SK-N-SH treated with all-trans-retinoic acid at 6 μM for 48 hours (cell line): ENCODE results near the gene FOXA1.

Experiments used
- ATAC-seq: fragments of 200-7000 bp; cut with Tn5 transposase; 3 replicates; pipeline ENCODE4 v1.9.1; 2020; ENCODE audit warnings: mild to moderate bottlenecking, moderate library complexity
- ARNTL ChIP-seq: fragments of 450-650 bp; formaldehyde crosslinking; IDR thresholded peaks from 2 replicates; pipeline ENCODE4 v1.5.0; 2020; ENCODE audit warnings: low read depth, mild to moderate bottlenecking, moderate library complexity, borderline replicate concordance
- BACH2 ChIP-seq: fragments of 250-450 bp; sonication (Bioruptor Pico); IDR thresholded peaks from 2 replicates; pipeline ENCODE4 v1.9.0; 2021; ENCODE audit warnings: mild to moderate bottlenecking, borderline replicate concordance
- CSDC2 ChIP-seq: fragments of 250-450 bp; sonication (Bioruptor Pico); IDR thresholded peaks from 2 replicates; pipeline ENCODE4 v1.5.0; 2020; ENCODE audit warnings: mild to moderate bottlenecking, moderate library complexity
- ESRRG ChIP-seq: fragments of 250-450 bp; sonication (Bioruptor Pico); IDR thresholded peaks from 2 replicates; pipeline ENCODE4 v1.6.1; 2021; ENCODE audit warnings: mild to moderate bottlenecking
- GLIS3 ChIP-seq: fragments of 250-450 bp; sonication (Bioruptor Pico); IDR thresholded peaks from 2 replicates; pipeline ENCODE4 v1.5.0; 2020; ENCODE audit warnings: mild to moderate bottlenecking, moderate library complexity
- ISL1 ChIP-seq: fragments of 250-450 bp; sonication (Bioruptor Pico); IDR thresholded peaks from 2 replicates; pipeline ENCODE4 v2.1.2; 2022; ENCODE audit warnings: mild to moderate bottlenecking, moderate library complexity
- OSR1 ChIP-seq: fragments of 250-450 bp; sonication (Bioruptor Pico); IDR thresholded peaks from 2 replicates; pipeline ENCODE4 v1.8.0; 2022; ENCODE audit warnings: moderate library complexity, mild to moderate bottlenecking, inconsistent platforms
- PATZ1 ChIP-seq: fragments of 250-450 bp; sonication (Bioruptor Pico); IDR thresholded peaks from 2 replicates; pipeline ENCODE4 v1.8.0; 2020; ENCODE audit warnings: mild to moderate bottlenecking, moderate library complexity, borderline replicate concordance
- PPARA ChIP-seq: fragments of 250-450 bp; sonication (Bioruptor Pico); IDR thresholded peaks from 2 replicates; pipeline ENCODE4 v1.5.0; 2020; ENCODE audit warnings: mild to moderate bottlenecking, borderline replicate concordance
- RARB ChIP-seq: fragments of 250-450 bp; sonication (Bioruptor Pico); IDR thresholded peaks from 2 replicates; pipeline ENCODE4 v1.8.0; 2021; ENCODE audit warnings: mild to moderate bottlenecking, moderate library complexity
- SNAI2 ChIP-seq: fragments of 250-450 bp; sonication (Bioruptor Pico); IDR thresholded peaks from 2 replicates; pipeline ENCODE4 v1.5.0; 2020; ENCODE audit warnings: mild to moderate bottlenecking, moderate library complexity
- TCF4 ChIP-seq: fragments of 250-450 bp; sonication (Bioruptor Pico); IDR thresholded peaks from 2 replicates; pipeline ENCODE4 v1.8.0; 2021; ENCODE audit warnings: mild to moderate bottlenecking, moderate library complexity, borderline replicate concordance
- TOX ChIP-seq: fragments of 250-450 bp; sonication (Bioruptor Pico); IDR thresholded peaks from 2 replicates; pipeline ENCODE4 v1.8.0; 2021; ENCODE audit warnings: mild to moderate bottlenecking, moderate library complexity, borderline replicate concordance
- ZC3H10 ChIP-seq: fragments of 250-450 bp; sonication (Bioruptor Pico); IDR thresholded peaks from 2 replicates; pipeline ENCODE4 v1.5.1; 2021; ENCODE audit warnings: mild to moderate bottlenecking, moderate library complexity
- ZFP3 ChIP-seq: fragments of 250-450 bp; sonication (Bioruptor Pico); IDR thresholded peaks from 2 replicates; pipeline ENCODE4 v1.5.0; 2020; ENCODE audit warnings: mild to moderate bottlenecking, moderate library complexity
- ZFP30 ChIP-seq: fragments of 450-650 bp; formaldehyde crosslinking; IDR thresholded peaks from 2 replicates; pipeline ENCODE4 v1.5.0; 2022; ENCODE audit warnings: mild to moderate bottlenecking, moderate library complexity
- ZNF565 ChIP-seq: fragments of 450-650 bp; formaldehyde crosslinking; conservative IDR thresholded peaks from 2 replicates; pipeline ENCODE4 v1.5.0; 2020; ENCODE audit warnings: low read depth, mild to moderate bottlenecking, moderate library complexity
- ZNF70 ChIP-seq: fragments of 450-650 bp; formaldehyde crosslinking; IDR thresholded peaks from 2 replicates; pipeline ENCODE4 v1.5.0; 2020; ENCODE audit warnings: mild to moderate bottlenecking, moderate library complexity
- TF ChIP-seq, protein P1 (sequence below): fragments of 250-450 bp; sonication (Bioruptor Pico); IDR thresholded peaks from 2 replicates; pipeline ENCODE4 v1.5.1; 2020; ENCODE audit warnings: low read depth, mild to moderate bottlenecking, moderate library complexity
- TF ChIP-seq, protein P2 (sequence below): fragments of 250-450 bp; sonication (Bioruptor Pico); IDR thresholded peaks from 2 replicates; pipeline ENCODE4 v1.5.0; 2020; ENCODE audit warnings: mild to moderate bottlenecking, moderate library complexity
- TF ChIP-seq, protein P3 (sequence below): fragments of 250-450 bp; sonication (Bioruptor Pico); IDR thresholded peaks from 2 replicates; pipeline ENCODE4 v1.5.1; 2021; ENCODE audit warnings: mild to moderate bottlenecking, moderate library complexity

FOXA1 gene

DNA sequence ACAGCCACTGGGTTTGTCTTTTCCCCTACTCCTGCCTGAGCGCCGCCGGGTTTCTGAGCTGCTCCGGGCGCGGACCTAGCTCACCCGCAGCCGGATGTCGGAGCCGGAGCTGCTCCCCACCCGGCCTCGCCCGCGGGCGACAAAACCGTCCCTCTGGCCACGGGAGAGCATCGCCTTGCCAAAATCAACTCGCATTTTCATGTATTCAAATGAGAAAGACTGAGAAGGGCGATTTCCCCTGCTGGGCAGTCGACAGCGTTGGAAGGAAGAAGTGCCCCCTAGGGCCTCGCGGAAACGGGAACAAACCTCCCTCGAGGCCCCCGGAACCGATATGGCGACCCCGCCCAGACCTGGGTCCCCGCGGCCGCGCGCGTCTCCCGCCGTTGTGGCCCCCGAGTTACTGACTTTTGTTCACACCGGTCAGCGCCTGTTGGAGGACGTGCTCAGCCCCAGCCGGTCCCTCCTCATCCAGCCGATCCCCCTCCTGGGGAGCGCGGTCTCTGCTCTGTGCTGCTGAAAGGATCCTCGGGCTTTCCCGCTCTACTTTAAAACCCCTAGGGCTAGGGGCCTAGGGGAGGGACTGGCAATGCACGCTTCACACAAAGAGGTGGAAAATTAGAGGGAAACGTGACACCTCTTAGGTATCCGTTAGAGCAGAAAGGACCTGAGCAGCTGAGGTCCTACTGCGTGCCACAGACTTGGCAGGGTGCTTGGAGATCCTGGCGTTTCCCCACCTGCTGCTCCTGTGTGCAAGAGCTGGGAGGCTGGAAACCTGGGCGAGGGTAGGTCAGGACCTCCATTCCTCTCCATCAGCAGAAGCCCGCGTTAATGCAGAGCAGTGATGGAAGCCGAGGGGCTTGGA, 4.7 kb upstream of the FOXA1 start:
- ATAC-seq = no peak
- TF ChIP-seq ISL1 (CRISPR knock-in tag) (no peak), SNAI2 (CRISPR knock-in tag) (no peak), TCF4 (CRISPR knock-in tag) (no peak), RARB (CRISPR knock-in tag) (no peak), ZNF565 (CRISPR knock-in tag) (no peak), ZFP3 (CRISPR knock-in tag) (no peak), OSR1 (no peak), PATZ1 (CRISPR knock-in tag) (no peak), CSDC2 (no peak), TOX (CRISPR knock-in tag) (no peak), GLIS3 (CRISPR knock-in tag) (no peak), PPARA (CRISPR knock-in tag) (no peak), ZC3H10 (no peak), ARNTL (CRISPR knock-in tag) (no peak)
- TF ChIP-seq, protein P1, sequence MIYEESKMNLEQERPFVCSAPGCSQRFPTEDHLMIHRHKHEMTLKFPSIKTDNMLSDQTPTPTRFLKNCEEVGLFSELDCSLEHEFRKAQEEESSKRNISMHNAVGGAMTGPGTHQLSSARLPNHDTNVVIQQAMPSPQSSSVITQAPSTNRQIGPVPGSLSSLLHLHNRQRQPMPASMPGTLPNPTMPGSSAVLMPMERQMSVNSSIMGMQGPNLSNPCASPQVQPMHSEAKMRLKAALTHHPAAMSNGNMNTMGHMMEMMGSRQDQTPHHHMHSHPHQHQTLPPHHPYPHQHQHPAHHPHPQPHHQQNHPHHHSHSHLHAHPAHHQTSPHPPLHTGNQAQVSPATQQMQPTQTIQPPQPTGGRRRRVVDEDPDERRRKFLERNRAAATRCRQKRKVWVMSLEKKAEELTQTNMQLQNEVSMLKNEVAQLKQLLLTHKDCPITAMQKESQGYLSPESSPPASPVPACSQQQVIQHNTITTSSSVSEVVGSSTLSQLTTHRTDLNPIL (CRISPR knock-in tag) = no peak
- TF ChIP-seq, protein P2, sequence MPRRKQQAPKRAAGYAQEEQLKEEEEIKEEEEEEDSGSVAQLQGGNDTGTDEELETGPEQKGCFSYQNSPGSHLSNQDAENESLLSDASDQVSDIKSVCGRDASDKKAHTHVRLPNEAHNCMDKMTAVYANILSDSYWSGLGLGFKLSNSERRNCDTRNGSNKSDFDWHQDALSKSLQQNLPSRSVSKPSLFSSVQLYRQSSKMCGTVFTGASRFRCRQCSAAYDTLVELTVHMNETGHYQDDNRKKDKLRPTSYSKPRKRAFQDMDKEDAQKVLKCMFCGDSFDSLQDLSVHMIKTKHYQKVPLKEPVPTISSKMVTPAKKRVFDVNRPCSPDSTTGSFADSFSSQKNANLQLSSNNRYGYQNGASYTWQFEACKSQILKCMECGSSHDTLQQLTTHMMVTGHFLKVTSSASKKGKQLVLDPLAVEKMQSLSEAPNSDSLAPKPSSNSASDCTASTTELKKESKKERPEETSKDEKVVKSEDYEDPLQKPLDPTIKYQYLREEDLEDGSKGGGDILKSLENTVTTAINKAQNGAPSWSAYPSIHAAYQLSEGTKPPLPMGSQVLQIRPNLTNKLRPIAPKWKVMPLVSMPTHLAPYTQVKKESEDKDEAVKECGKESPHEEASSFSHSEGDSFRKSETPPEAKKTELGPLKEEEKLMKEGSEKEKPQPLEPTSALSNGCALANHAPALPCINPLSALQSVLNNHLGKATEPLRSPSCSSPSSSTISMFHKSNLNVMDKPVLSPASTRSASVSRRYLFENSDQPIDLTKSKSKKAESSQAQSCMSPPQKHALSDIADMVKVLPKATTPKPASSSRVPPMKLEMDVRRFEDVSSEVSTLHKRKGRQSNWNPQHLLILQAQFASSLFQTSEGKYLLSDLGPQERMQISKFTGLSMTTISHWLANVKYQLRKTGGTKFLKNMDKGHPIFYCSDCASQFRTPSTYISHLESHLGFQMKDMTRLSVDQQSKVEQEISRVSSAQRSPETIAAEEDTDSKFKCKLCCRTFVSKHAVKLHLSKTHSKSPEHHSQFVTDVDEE = no peak
- TF ChIP-seq, protein P3, sequence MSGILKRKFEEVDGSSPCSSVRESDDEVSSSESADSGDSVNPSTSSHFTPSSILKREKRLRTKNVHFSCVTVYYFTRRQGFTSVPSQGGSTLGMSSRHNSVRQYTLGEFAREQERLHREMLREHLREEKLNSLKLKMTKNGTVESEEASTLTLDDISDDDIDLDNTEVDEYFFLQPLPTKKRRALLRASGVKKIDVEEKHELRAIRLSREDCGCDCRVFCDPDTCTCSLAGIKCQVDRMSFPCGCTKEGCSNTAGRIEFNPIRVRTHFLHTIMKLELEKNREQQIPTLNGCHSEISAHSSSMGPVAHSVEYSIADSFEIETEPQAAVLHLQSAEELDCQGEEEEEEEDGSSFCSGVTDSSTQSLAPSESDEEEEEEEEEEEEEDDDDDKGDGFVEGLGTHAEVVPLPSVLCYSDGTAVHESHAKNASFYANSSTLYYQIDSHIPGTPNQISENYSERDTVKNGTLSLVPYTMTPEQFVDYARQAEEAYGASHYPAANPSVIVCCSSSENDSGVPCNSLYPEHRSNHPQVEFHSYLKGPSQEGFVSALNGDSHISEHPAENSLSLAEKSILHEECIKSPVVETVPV (CRISPR knock-in tag) = no peak
- TF ChIP-seq, all 23 proteins: peak for 0

DNA sequence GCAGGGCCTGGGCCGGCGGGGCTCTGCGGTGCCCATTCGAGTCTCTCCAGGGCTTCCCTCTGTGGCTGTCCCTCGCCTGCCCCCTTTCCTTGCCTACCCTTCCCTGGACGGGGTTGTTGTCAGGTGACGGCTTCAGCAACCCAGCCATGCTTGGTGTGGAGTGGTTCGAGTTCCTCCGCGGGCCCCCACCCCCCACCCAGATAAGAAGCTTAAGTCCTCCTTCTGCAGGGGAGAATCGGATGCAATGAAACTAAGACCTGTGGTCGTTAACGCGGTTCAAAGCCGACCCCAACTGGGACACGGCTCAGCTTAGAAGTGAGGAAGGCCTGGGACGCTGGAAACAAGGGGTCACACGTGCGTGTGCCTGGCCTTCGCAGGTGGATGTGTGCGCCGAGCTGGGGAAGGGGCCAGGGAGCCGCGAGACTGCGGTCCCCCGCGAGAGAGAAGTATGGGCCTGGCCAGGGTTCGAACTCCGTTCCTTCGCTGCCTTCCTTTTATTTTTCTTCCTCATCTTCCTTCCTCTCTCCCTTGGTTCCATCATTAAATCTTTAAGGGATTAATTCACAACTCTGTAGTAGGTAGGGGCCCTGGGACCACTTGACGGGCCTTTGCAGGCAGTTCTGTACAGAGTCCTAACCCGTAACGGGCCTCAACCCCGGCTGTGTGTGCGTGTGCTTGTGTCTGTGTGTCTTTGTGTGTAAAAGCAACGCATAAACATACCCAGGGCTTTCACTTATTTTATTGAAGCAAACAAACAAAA, 3.9 kb upstream of the FOXA1 start:
- no peak for ATAC-seq
- no peak for TF ChIP-seq BACH2 (CRISPR knock-in tag)
- no peak for TF ChIP-seq OSR1
- TF ChIP-seq PPARA (CRISPR knock-in tag) = no peak
- no peak for TF ChIP-seq ZNF565 (CRISPR knock-in tag)
- TF ChIP-seq PATZ1 (CRISPR knock-in tag) = no peak
- no peak for TF ChIP-seq ZFP30 (CRISPR knock-in tag)
- TF ChIP-seq, protein P3 (CRISPR knock-in tag) = no peak
- TF ChIP-seq TOX (CRISPR knock-in tag) = no peak
- TF ChIP-seq, protein P2 = no peak
- no peak for TF ChIP-seq TCF4 (CRISPR knock-in tag)
- no peak for TF ChIP-seq ESRRG
- TF ChIP-seq GLIS3 (CRISPR knock-in tag) = no peak
- TF ChIP-seq CSDC2 = no peak
- no peak for TF ChIP-seq ISL1 (CRISPR knock-in tag)
- no peak for TF ChIP-seq ARNTL (CRISPR knock-in tag)
- TF ChIP-seq ZNF70 (CRISPR knock-in tag) = no peak
- TF ChIP-seq SNAI2 (CRISPR knock-in tag) = no peak
- no peak for TF ChIP-seq ZFP3 (CRISPR knock-in tag)
- TF ChIP-seq RARB (CRISPR knock-in tag) = no peak
